Ovary (tissue), 9 donors: ENCODE measurements around the gene AMBRA1. TPM values are rescaled to one million over a fixed set of nuclear protein-coding genes. Genes with fewer than 3 reads are reported as not detected.

Experiments used
- DNase-seq, 5 donors: peaks; one replicate each; pipeline ENCODE4 v3.0.0-alpha.2; 2019 to 2020
- H3K27ac ChIP-seq, 2 donors: fragments of 200-600 bp; one replicate each; pipeline versions ENCODE4 v1.5.1 to v1.8.0; 2019 to 2022
- H3K27me3 ChIP-seq: fragments of 200-600 bp; one replicate; pipeline ENCODE4 v1.8.0; 2022
- H3K36me3 ChIP-seq: fragments of 200-600 bp; sonication (generic); one replicate; pipeline ENCODE4 v1.5.1; 2019
- H3K4me1 ChIP-seq: one replicate; pipeline ENCODE4 v1.8.1; 2013; ENCODE audit warnings: mild to moderate bottlenecking, moderate library complexity; ENCODE audit not compliant: insufficient read depth
- H3K4me3 ChIP-seq: fragments of 200-600 bp; sonication (generic); one replicate; pipeline ENCODE4 v1.5.1; 2017
- H3K9me3 ChIP-seq, 2 donors: fragments of 200-600 bp in 1 of 2; sonication (generic) in 1 of 2; one replicate each; pipeline versions ENCODE4 v1.5.1 to v1.8.1; 2013 to 2019; ENCODE audit warnings: mild to moderate bottlenecking in 1 of 2, moderate library complexity in 1 of 2
- CTCF ChIP-seq, 3 donors: fragments of 450-650 bp in 2 of 3; fragments of 200-600 bp in 1 of 3; IDR thresholded peaks; one replicate each; pipeline versions ENCODE4 v1.5.1 to v1.8.0; 2016 to 2022; ENCODE audit warnings: antibody characterized with exemption in 3 of 3, mild to moderate bottlenecking in 1 of 3
- EP300 ChIP-seq: sonication (generic); formaldehyde crosslinking; IDR thresholded peaks from one replicate; pipeline ENCODE4 v1.6.1; 2017; ENCODE audit warnings: antibody characterized with exemption
- POLR2A ChIP-seq: fragments of 450-650 bp; IDR thresholded peaks from one replicate; pipeline ENCODE4 v1.6.1; 2017; ENCODE audit warnings: antibody characterized with exemption, mild to moderate bottlenecking, moderate library complexity
- WGBS, 3 donors: extraction: QIAGEN DNeasy Blood & Tissue Kit in 1 of 3; methylation state at CpG; one replicate each; pipeline versions ENCODE4 v1.1.5 to v1.1.7; 2013 to 2017; 5-methylcytosine and 5-hydroxymethylcytosine counted together
- intact Hi-C, 4 donors: fragments of 100-400 bp; cut with DNase I; formaldehyde crosslinking; loops; one replicate each; pipeline versions ENCODE4 v1.11.0 to v1.15.1; 2022 to 2023
- polyA plus RNA-seq, 2 donors: library from polyadenylated mRNA; stranded (reverse); fragments of 200-250 nt in 1 of 2; fragments of 350-450 nt in 1 of 2; fragmentation: Illumina TruSeq in 1 of 2; extraction: RNeasy Lipid Tissue Mini Kit (QIAGEN cat#74804) in 1 of 2; gene quantifications; one replicate each; pipeline ENCODE4 v1.2.3, GENCODE V29; 2013 to 2014
- total RNA-seq, 7 donors: library from RNA; depleted of rRNA in 2 of 7; stranded (reverse); fragments of >200 nt in 2 of 7; fragmentation: NEBNext Ultra II Directional in 3 of 7; extraction: Animal tissue kit (Norgen Biotek cat#: 25700) in 3 of 7; gene quantifications; one replicate each; pipeline versions ENCODE4 v1.1.0 to v1.2.4, GENCODE V29; 2016 to 2023
- donor health status: DM: no; HTN: no; CAD: no; lungs with moderate emphysema.
- donor health status: DM: no; HTN: no; CAD: no.
- donor health status: Bipolar disorder and iron deficiency.
- donor health status: DM: yes; HTN: yes; CAD: no.
- donor health status: DM: no; HTN: no; CAD: no.
- donor health status: DM: yes; HTN: yes; CAD: no.

AMBRA1 gene
- total and polyA plus RNA-seq, 9 donors: 18.7 to 38.1 (median 30.1) TPM

DNA sequence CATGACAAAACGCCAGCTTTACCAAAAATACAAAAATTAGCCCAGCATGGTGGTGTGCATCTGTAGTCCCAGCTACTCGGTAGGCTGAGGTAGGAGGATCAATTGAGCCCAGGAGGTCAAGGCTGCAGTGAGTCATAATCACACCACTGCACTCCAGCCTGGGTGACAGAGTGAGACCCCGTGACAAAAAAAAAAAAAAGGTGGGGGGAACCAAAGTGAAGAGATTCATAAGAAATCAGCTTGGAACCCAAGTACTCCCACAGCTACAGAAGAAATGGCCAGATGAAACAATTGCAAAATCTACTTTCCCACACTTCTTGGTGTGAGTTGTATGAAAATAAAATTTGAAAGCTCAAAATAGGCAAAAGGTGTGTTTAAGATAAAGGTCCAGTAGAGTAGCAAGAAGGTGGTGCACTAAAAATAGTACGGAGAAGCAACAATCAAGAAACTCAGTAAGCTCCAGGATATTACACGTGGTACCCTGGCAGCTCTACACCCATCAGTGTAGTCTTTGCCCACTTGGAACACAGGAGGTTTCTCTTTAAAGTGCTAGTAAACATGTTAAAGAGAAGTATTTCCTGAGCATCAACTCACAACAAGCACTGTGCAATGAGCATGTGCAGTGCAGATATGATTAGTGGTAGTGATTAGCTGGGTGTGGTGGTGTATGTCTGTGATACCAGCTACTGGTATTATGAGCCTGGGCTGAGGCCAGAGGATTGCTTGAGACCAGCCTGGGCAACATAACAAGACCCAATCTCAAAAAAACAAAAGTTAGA, 17.9 kb upstream of the AMBRA1 start:
- Histone ChIP-seq H3K36me3 (no peaks in the 10 kb centered on the region), H3K27me3 (no peaks in the 10 kb centered on the region), H3K27ac (no peak overlapping the region), H3K9me3 (no peaks in the 10 kb centered on the region), H3K4me1 (no peaks in the 10 kb centered on the region), H3K4me3 (no peak overlapping the region)
- intact Hi-C loops: loop anchor here in 3 of 4 donors (10.0 kb wide), 2 partner anchors 217 to 227 kb away; partner anchors contain the start of genes MDK (in 2 of the 3) and CHRM4 (in 1 of the 3)
- DNase-seq: no peak
- WGBS, 3 donors: 69 to 80% (median 78%) methylated on average over 5 of the region's 5 CpGs
- TF ChIP-seq EP300: no peak
- TF ChIP-seq CTCF (IDR thresholded peaks at IDR 0.05): no peak
- no peak for TF ChIP-seq POLR2A

- TF ChIP-seq POLR2A (no peak), EP300 (no peak), CTCF (IDR thresholded peaks at IDR 0.05) (no peak)
- Histone ChIP-seq H3K4me1 (no peaks in the 10 kb centered on the region), H3K27me3 (no peaks in the 10 kb centered on the region), H3K36me3 (no peaks in the 10 kb centered on the region), H3K27ac (no peak overlapping the region), H3K4me3 (no peak overlapping the region), H3K9me3 (no peaks in the 10 kb centered on the region)
- DNase-seq: no peak
- WGBS, 3 donors: 94 to 98% (median 95%) methylated on average over 6 of the region's 6 CpGs
- intact Hi-C loops: no loop called here
Measured at GRCh38 chr11:46609386-46609785, 15.6 kb upstream of the AMBRA1 start.

DNA sequence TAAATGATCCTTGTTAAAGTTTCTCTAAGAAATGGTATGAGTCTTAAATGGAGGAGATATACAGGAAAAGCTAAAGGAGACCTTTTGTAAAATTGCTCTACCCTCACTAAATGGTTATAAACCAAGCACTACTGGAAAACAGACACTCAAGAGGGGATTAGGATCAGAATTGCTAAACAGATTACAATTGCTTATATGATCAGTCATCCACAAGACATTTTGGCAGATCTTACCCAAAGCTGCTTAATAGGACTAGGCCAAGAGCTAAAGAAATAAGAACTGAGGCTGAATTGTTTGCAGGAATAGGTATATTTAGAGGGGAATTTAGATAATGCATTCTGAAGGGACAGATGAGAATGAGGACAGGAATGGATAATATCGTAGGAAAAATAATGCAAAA, 13.7 kb upstream of the AMBRA1 start:
- Histone ChIP-seq H3K4me3 (no peak overlapping the region), H3K9me3 (no peaks in the 10 kb centered on the region), H3K4me1 (no peaks in the 10 kb centered on the region), H3K27me3 (no peaks in the 10 kb centered on the region), H3K36me3 (no peaks in the 10 kb centered on the region), H3K27ac (no peak overlapping the region)
- intact Hi-C loops: no loop called here
- no peak for TF ChIP-seq EP300
- TF ChIP-seq POLR2A: no peak
- no peak for TF ChIP-seq CTCF (IDR thresholded peaks at IDR 0.05)
- WGBS, 3 donors: 51 to 84% (median 77%) methylated on average over 1 of the region's 1 CpG
- no peak for DNase-seq

GRCh38 chr11:46604796-46605195, 11.0 kb upstream of the AMBRA1 start:
- DNase-seq: no peak
- intact Hi-C loops: no loop called here
- Histone ChIP-seq H3K4me3 (no peak overlapping the region), H3K9me3 (no peaks in the 10 kb centered on the region), H3K27ac (no peak overlapping the region), H3K36me3 (no peaks in the 10 kb centered on the region), H3K27me3 (no peaks in the 10 kb centered on the region), H3K4me1 (no peaks in the 10 kb centered on the region)
- WGBS, 3 donors: 92 to 97% (median 94%) methylated on average over 1 of the region's 1 CpG
- no peak for TF ChIP-seq CTCF (IDR thresholded peaks at IDR 0.05)
- no peak for TF ChIP-seq EP300
- TF ChIP-seq POLR2A: no peak
